K562 (cell line): ENCODE data around the gene NEDD4L. TPM values are rescaled to one million over a fixed set of nuclear protein-coding genes. Genes with fewer than 3 reads are reported as not detected.

Source experiments
- ATAC-seq: fragments of 200-7000 bp; cut with Tn5 transposase; 3 replicates; pipeline ENCODE4 v1.9.1; 2020; ENCODE audit warnings: moderate library complexity
- BruUV-seq: library from RNA; stranded (reverse); fragments of 400-500 nt; replicated peaks from 2 replicates; lab custom pipeline; 2021; lab: Mats Ljungman, UMichigan
- CTCF ChIA-PET: fragments of 300-600 bp; formaldehyde crosslinking; extraction: SDS; loops from one replicate; lab custom pipeline; 2021; ENCODE audit warnings: low intra/inter-chr PET ratio; lab: Yijun Ruan, JAX
- POLR2A ChIA-PET: fragments of 300-600, 350-650 bp; sonication (Branson Sonifier 250); formaldehyde crosslinking; extraction: SDS; loops from one replicate; lab custom pipeline; 2021; ENCODE audit warnings: antibody characterized with exemption, inconsistent platforms; lab: Yijun Ruan, JAX
- DNase-seq, 4 experiments: peaks; one replicate each; pipeline versions ENCODE4 v3.0.0 to v3.0.0-alpha.2; 2011 to 2018; ENCODE audit warnings: low spot score in 3 of 4, mixed read lengths in 3 of 4; ENCODE audit errors: extremely low read depth in 1 of 4
- FAIRE-seq: peaks from 2 replicates; lab custom pipeline; 2011; peaks lifted over from hg19 to GRCh38; lab: Jason Lieb, UNC
- H2AFZ ChIP-seq: 2 replicates; pipeline ENCODE4 v1.6.0; 2011; ENCODE audit warnings: low read depth, low read length, control low read depth, inconsistent platforms
- H3K27ac ChIP-seq: fragments of 200-600 bp; 3 replicates; pipeline ENCODE4 v1.8.0; 2011; ENCODE audit warnings: low read depth, mild to moderate bottlenecking, control low read depth, inconsistent platforms, low read length, moderate library complexity, mixed read lengths; ENCODE audit errors: extremely low read depth
- H3K27me3 ChIP-seq, 2 experiments: fragments of 300-600 bp in 1 of 2; 2 replicates in 1 of 2; 3 replicates in 1 of 2; pipeline versions ENCODE4 v1.6.0 to v1.8.0; 2011; ENCODE audit warnings: inconsistent platforms in 2 of 2, low read length in 2 of 2, mild to moderate bottlenecking in 1 of 2, mixed read lengths in 1 of 2, moderate library complexity in 1 of 2; ENCODE audit not compliant: control insufficient read depth in 2 of 2, insufficient read depth in 2 of 2
- H3K36me3 ChIP-seq: fragments of 300-600 bp; 3 replicates; pipeline ENCODE4 v1.8.0; 2011; ENCODE audit warnings: mild to moderate bottlenecking, low read length, inconsistent platforms; ENCODE audit not compliant: control insufficient read depth, insufficient read depth
- H3K4me1 ChIP-seq, 2 experiments: fragments of 200-600 bp in 1 of 2; replicated peaks in 1 of 2; 2 replicates in 1 of 2; 3 replicates in 1 of 2; pipeline versions ENCODE4 v1.5.1 to v1.8.0; 2011; ENCODE audit warnings: inconsistent platforms in 2 of 2, low read length in 2 of 2, mild to moderate bottlenecking in 1 of 2, mixed read lengths in 1 of 2, moderate library complexity in 1 of 2; ENCODE audit not compliant: control insufficient read depth in 2 of 2, insufficient read depth in 2 of 2
- H3K4me2 ChIP-seq: 2 replicates; pipeline ENCODE4 v1.6.1; 2011; ENCODE audit warnings: low read length, control low read depth, inconsistent platforms, mixed read lengths; ENCODE audit not compliant: insufficient read depth
- H3K4me3 ChIP-seq: fragments of 200-600 bp; sonication (generic), shearing (Covaris generic); 2 replicates; pipeline ENCODE4 v1.5.1; 2016; ENCODE audit warnings: control low read depth, inconsistent platforms
- H3K79me2 ChIP-seq: fragments of 200-600 bp; 3 replicates; pipeline ENCODE4 v1.8.0; 2011; ENCODE audit warnings: low read length, inconsistent platforms; ENCODE audit not compliant: control insufficient read depth, insufficient read depth
- H3K9ac ChIP-seq, 2 experiments: 2 replicates each; pipeline versions ENCODE4 v1.6.0 to v1.6.1; 2011; ENCODE audit warnings: low read depth in 2 of 2, low read length in 2 of 2, control low read depth in 1 of 2, inconsistent platforms in 1 of 2, mild to moderate bottlenecking in 1 of 2, mixed read lengths in 1 of 2; ENCODE audit not compliant: insufficient read depth in 1 of 2
- H3K9me1 ChIP-seq: one replicate; pipeline ENCODE4 v1.6.0; 2011; ENCODE audit warnings: inconsistent platforms, mild to moderate bottlenecking, low read length, moderate library complexity; ENCODE audit not compliant: control insufficient read depth, insufficient read depth
- H3K9me3 ChIP-seq: replicated peaks from 2 replicates; pipeline ENCODE4 v1.5.1; 2011; ENCODE audit warnings: low read depth, low read length, inconsistent platforms; ENCODE audit not compliant: control insufficient read depth, insufficient read depth
- H4K20me1 ChIP-seq: replicated peaks from 2 replicates; pipeline ENCODE4 v1.6.1; 2011; ENCODE audit warnings: low read length, inconsistent platforms, mixed read lengths; ENCODE audit not compliant: control insufficient read depth, insufficient read depth
- CBFA2T3 ChIP-seq: fragments of 450-650 bp; IDR thresholded peaks from 2 replicates; pipeline ENCODE4 v1.6.1; 2017
- FOSL1 ChIP-seq: fragments of 200-800 bp; sonication (Bioruptor generic); conservative IDR thresholded peaks from 2 replicates; pipeline ENCODE4 v1.6.1; 2016; ENCODE audit warnings: missing genetic modification characterization, missing compliant biosample characterization
- JUND ChIP-seq, 2 experiments: IDR thresholded peaks; 2 replicates in 1 of 2; 3 replicates in 1 of 2; pipeline ENCODE4 v1.6.1; 2011; ENCODE audit warnings: borderline replicate concordance in 2 of 2, low read depth in 2 of 2, low read length in 2 of 2, improper control_type of control experiment in 1 of 2, missing biosample characterization in 1 of 2, missing genetic modification characterization in 1 of 2, missing genetic modification reagents in 1 of 2
- ZNF212 ChIP-seq: fragments of 450-650 bp; formaldehyde crosslinking; IDR thresholded peaks from 2 replicates; pipeline ENCODE4 v1.4.0; 2020; ENCODE audit warnings: mild to moderate bottlenecking
- ZNF384 ChIP-seq: IDR thresholded peaks from 2 replicates; pipeline ENCODE4 v1.6.1; 2012; ENCODE audit warnings: low read depth, low read length, improper control_type of control experiment
- ZNF717 ChIP-seq: fragments of 250-450 bp; sonication (Bioruptor Pico); IDR thresholded peaks from 2 replicates; pipeline ENCODE4 v1.5.0; 2021
- WGBS: fragments of 100-300 bp; shearing (Covaris generic); methylation state at CpG from one replicate; pipeline ENCODE4 v1.1.6; 2016; ENCODE audit warnings: low coverage, mixed read lengths; ENCODE audit not compliant: insufficient coverage; ENCODE audit errors: missing lambda C conversion rate; 5-methylcytosine and 5-hydroxymethylcytosine counted together
- in situ Hi-C: fragments of 300-500 bp; cut with MboI; formaldehyde crosslinking; loops from 4 replicates; pipeline ENCODE4 v1.15.0; 2018; ENCODE audit warnings: inconsistent platforms, mixed read lengths
- intact Hi-C: fragments of 100-400 bp; cut with micrococcal nuclease; formaldehyde crosslinking; loops from 2 replicates; pipeline ENCODE4 v1.14.2; 2022
- polyA plus RNA-seq, 8 experiments: library from polyadenylated mRNA; depleted of rRNA in 4 of 8; stranded (reverse) in 5 of 8; unstranded in 3 of 8; fragments of >200 nt; fragmentation: Nextera tagmentation in 2 of 8; fragmentation: Illumina TruSeq in 1 of 8; extraction: Ambion mirVana in 2 of 8; extraction: Trizol in 1 of 8; gene quantifications; 2 replicates each; pipeline versions ENCODE4 v1.2.1 to v1.2.3, GENCODE V29; 2011 to 2014; ENCODE audit warnings: inconsistent platforms in 1 of 8, missing spikeins in 1 of 8
- total RNA-seq, 7 experiments: library from RNA; depleted of rRNA in 6 of 7; stranded (reverse); fragments of >200 nt in 6 of 7; fragmentation: Illumina TruSeq in 2 of 7; extraction: Trizol in 2 of 7; gene quantifications; 2 replicates each; pipeline versions ENCODE4 v1.2.1 to v1.2.3, GENCODE V29; 2011 to 2021; ENCODE audit warnings: low replicate concordance in 1 of 7
- TF ChIP-seq, protein P1 (sequence below), 2 experiments: fragments of 450-650 bp in 1 of 2; sonication (generic) in 1 of 2; formaldehyde crosslinking in 1 of 2; IDR thresholded peaks in 1 of 2; conservative IDR thresholded peaks in 1 of 2; 2 replicates each; pipeline versions ENCODE4 v1.6.1 to v1.8.1; 2016 to 2023; ENCODE audit warnings: mild to moderate bottlenecking in 2 of 2, moderate library complexity in 2 of 2, inconsistent platforms in 1 of 2, missing genetic modification reagents in 1 of 2

NEDD4L gene
- total and polyA plus RNA-seq, 9 of the 15 experiments (the other 6 are each of a cell fraction or from before 2014, with no cell fraction given) = 8.1 to 33.4 (median 19.9) TPM

DNA sequence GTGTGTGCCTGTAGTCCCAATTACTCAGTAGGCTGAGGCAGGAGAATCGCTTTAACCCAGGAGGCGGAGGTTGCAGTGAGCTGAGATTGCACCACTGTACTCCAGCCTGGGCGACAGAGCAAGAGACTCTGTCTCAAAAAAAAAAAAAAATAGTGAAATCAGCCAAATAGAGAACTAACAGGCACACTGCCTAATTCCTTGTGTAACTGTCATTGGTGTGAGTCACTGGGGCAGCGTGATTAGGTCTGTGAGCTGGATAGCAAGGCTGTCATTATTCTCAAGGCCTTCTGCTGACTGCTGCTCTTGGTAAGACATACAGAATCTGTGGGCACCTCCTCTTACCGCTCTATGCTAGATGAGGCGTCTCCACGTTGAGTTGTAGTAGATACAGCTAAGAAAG lies 270.3 kb downstream of the NEDD4L start:
- H4K20me1 ChIP-seq = peaks cover 6% of the 10 kb centered on the region
- BruUV-seq = no TSS peak
- no peak overlapping the region for H2AFZ ChIP-seq
- H3K27me3 ChIP-seq = no peaks in the 10 kb centered on the region
- H3K27ac ChIP-seq = no peak overlapping the region
- H3K4me1 ChIP-seq = no peaks in the 10 kb centered on the region; a peak in 2 of 5 replicates
- 41% methylated on average over 4 of the region's 7 CpGs for WGBS
- H3K9me3 ChIP-seq = no peaks in the 10 kb centered on the region
- H3K4me2 ChIP-seq = no peak overlapping the region
- intact Hi-C loops (no loop called here), in situ Hi-C loops (no loop called here)
- peak; percentile 57 for FAIRE-seq
- peak in 2 of 4 experiments; percentile 6 to 20 for DNase-seq
- TF ChIP-seq ZNF384 = peak; percentile 55; the same call in 1 of the 2 replicates
- peak; percentile 58 for TF ChIP-seq FOSL1
- TF ChIP-seq JUND (IDR thresholded peaks at IDR 0.05; ENCODE audit: borderline replicate concordance, low read depth, low read length) = peak; percentile 26; the same call in 1 of the 2 replicates
- TF ChIP-seq JUND (tag; IDR thresholded peaks at IDR 0.05; ENCODE audit: borderline replicate concordance, low read depth, low read length) = peak; percentile 36; the same call in 1 of the 3 replicates
- TF ChIP-seq CBFA2T3 = peak; percentile 15; the same call in 1 of the 2 replicates
- TF ChIP-seq ZNF717 (CRISPR knock-in tag) = no peak
- no peak for TF ChIP-seq ZNF212 (CRISPR knock-in tag)
- TF ChIP-seq, protein P1, sequence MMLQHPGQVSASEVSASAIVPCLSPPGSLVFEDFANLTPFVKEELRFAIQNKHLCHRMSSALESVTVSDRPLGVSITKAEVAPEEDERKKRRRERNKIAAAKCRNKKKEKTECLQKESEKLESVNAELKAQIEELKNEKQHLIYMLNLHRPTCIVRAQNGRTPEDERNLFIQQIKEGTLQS (IDR thresholded peaks at IDR 0.05) = 0 out of 2 replicates have a peak, but pooled peaks have one; percentile 16
- TF ChIP-seq, protein P1 (CRISPR knock-in tag; conservative IDR thresholded peaks at IDR 0.05) = no peak
- peak; percentile 48; the same call in 2 of the 3 replicates for ATAC-seq
- ChIA-PET POLR2A (no interaction called here), CTCF (no interaction called here)
- no peak overlapping the region for H3K4me3 ChIP-seq
- no peak overlapping the region for H3K9ac ChIP-seq
- no peaks in the 10 kb centered on the region for H3K9me1 ChIP-seq
- no peaks in the 10 kb centered on the region for H3K36me3 ChIP-seq
- H3K79me2 ChIP-seq = no peaks in the 10 kb centered on the region; the same call in 2 of the 3 replicates
